HG03097 (cell line): ENCODE results near the gene FRMPD4.

ENCODE experiments used
- ATAC-seq: cut with Tn5 transposase; IDR thresholded peaks from one replicate; pipeline ENCODE4 v1.9.1; 2021; ENCODE audit not compliant: unreplicated experiment, low FRiP score

Gene FRMPD4

DNA sequence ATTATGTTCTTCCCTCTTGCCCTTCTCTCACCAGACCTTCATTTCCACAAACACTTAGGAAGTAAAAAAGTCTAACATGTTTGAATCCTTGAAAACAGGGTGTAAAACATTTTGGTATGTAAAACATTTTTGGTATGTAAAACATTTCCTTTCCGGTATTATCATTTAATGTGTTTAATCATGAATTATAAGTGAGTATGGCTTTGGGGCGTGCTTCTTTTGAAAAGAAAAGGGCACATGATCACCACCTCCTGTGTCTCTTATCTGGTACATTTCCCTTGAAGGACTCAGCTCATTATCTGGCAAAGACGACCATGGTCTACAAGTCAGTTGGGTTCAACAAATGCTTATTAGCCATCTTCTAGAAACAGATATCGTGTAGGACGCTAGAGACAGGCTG, 283.6 kb downstream of the FRMPD4 start:
- no peak for ATAC-seq

DNA sequence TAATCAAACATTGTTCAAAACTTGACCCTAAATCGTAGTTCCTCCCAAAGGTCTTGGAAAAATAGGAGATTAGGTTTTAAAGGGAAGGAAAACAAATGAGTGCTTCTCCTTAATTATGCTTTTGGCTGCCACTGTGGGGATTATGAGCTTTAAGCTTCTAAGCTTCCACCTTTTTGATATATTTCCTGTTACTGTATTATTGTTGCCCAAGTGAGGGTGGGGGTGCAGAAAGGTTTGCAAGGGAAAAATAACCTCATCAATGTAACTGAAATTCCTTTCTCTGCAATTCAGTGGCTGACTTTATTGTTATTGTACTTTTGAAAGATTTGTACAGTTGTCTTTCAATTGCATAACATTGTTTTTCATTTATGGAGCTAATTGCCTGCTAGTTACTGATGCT, 285.1 kb downstream of the FRMPD4 start:
- no peak for ATAC-seq

GRCh38 chrX:12425496-12425895, 287.2 kb downstream of the FRMPD4 start:
- ATAC-seq, result no peak

DNA sequence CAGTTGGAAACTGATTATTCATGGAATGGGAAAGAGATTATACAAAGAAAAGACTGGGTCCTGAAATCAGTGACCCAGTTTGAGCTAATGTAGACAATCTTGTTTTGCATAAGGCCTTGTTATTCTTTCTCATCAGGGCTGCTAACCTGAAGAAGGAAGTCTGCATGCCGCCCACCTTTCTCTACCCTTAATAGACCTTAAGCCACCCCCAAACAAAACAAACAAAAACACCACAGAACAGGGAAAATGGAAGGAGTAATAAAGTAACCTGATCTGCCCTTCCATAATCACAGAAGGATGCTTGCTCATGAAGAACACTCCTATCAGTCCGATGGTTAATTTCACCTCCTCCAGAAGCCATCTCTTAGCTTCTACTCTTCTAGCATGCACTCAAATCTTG, 288.1 kb downstream of the FRMPD4 start:
- no peak for ATAC-seq

DNA sequence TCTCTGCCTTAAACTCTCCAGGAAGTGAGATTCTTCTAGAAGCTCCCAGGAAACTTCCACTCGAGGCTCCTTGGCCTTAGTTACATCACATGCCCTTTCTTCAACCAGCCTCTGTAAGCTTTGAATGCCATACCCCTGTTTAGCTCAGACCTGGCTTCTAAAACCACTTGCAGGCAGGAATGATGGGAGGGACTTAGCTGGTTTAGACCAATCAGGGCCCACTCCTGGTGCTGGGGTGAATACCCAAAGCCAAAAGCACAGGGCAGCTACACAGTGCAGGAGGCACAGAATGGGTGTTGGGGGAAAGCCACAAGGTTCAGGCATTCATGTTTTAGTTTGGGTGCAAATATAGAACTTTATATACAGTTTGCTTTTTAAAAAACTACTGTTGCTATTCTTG, 296.2 kb downstream of the FRMPD4 start:
- ATAC-seq, result no peak

- no peak for ATAC-seq
These were observed 301.1 kb downstream of the FRMPD4 start for GRCh38 chrX:12439416-12439815.

GRCh38 chrX:12440246-12440645, 302.0 kb downstream of the FRMPD4 start:
- no peak for ATAC-seq

DNA sequence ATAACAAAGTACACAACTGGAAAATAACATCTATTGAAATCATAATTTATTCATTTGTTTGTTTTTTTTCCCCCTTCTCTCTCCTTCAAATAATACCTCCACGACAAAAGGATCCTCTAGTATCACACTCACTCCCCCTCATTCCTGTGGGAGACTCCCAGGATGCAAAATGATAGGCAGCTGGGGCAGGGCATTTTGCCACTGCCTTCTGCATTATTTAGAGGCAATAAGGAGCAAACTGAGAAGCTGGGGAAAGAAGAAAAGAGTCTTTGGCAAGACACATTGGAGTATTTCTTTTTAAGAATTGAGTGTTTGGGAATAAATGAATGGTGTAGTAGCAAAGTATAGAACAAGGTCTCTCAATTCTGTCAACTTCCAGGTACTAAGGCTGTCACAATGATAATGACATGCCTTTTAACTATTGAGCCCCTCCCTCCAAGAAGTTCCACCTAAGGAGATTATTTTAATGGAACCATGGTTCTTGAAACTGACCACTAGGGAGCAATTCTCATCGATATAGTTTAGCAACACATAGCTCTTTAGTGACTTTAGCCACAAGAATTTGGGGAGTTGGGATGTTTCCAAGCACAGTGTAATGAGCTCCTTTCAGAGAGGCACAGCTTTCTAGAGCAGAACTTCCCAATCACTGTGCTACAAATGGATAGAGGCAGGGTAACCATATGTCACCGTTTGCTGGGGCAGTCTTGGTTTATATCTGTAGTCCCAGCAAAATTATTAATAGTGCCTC, 303.3 kb downstream of the FRMPD4 start:
- no peak for ATAC-seq

DNA sequence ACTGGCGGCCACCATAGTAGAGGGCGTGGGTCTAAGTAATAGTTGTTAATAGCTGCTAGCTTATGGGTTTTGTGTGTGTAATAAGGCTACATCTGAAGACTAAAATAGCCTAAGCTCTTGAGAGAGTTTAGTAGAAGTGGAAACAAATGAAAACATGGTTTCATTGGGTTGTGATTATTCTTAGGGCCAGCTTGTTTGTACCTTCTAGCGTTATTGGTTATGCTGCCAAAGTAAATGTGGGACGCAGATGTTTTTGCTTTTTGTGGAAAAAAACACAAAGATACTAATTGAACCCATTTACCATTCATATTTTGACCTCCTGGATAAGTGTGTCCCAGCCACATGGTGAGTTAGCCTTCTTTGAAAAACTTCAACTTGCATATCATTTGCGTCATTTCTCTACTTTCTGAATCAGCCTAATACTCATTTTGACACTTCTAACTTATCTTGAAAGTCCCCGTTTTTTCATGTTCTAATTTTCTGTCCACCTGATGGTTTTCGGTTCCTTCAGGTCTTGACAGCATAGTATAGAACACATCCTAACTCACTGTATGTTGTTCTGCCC, 305.3 kb downstream of the FRMPD4 start:
- ATAC-seq, result peak; percentile 84

DNA sequence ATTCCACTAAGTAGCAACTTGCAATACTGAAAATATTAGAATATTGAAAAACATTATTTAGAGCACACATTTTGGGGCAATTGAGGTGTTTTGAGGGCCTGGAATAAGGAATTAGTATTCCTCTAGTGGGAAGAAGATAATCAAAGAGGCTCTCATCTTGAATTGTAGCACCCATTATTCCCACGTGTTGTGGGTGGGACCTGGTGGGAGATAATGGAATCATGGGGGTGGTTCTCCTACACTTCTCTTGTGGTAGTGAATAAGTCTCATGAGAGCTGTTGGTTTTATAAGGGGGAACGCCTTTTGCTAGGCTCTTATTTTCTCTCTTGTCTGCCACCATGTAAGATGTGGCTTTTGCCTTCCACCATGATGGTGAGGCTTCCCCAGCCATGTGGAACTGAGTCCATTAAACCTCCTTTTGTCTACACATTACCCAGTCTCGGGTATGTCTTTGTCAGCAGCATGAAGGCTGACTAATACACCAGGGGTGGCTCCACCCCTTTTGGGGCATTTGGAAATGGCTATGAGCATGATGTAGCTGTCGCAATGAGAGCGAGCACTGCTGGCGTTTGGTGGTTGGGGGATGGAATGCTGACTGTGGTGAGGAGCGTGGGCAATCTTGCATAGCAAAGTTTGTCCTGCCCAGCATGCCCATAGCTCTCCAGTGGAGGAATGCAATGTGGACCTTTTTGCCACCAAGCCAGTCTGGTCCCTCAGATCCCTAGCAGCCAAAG, 308.2 kb downstream of the FRMPD4 start:
- no peak for ATAC-seq

DNA sequence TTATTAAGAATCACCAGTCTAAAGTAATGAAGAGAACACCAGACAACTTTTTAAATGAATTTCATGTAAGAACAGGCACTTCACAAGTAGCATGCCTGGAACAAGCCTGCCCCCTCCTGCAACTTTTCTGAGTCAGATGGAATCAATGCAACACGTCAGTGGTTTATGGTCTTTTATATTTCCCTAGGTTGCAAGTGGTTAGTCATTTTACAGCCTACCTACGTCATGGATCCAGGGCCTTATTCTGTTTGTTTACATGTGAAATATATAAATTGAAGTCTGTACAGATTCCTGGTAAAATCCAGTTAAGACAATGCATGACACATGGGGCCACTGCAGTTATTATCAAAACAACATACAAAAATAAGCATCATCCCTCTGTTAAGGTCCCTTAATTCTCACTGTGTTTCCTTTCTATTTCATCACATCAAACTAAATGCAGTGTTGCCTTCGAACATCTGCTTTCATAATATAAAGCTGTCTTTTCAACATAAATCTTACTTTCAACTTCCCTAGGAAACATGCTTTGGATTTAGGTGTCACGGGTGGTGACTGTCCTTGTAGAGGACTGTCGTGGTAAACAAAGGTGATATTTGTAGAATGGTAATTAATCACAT, 309.3 kb downstream of the FRMPD4 start:
- ATAC-seq, result no peak

GRCh38 chrX:12452268-12452667, 314.0 kb downstream of the FRMPD4 start:
- ATAC-seq, result no peak

DNA sequence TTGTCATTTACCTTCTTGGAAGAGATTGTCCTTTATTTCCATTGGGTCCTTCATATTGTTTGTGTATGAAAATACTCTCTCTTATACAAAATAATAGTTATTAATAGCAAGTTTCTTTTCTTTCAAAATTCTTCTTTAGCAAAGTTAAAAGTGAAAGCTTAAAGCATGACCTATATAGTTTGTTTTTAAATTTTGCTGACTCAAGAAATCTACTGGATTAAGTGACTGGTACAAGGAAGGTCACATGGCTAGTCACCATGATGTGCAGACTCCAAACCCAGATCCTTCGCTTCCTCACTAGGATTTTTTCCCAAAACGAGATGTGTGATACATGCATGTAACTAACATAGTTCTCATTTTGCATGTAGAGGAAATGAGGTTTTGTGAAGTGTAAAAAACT, 322.7 kb downstream of the FRMPD4 start:
- ATAC-seq, result no peak

DNA sequence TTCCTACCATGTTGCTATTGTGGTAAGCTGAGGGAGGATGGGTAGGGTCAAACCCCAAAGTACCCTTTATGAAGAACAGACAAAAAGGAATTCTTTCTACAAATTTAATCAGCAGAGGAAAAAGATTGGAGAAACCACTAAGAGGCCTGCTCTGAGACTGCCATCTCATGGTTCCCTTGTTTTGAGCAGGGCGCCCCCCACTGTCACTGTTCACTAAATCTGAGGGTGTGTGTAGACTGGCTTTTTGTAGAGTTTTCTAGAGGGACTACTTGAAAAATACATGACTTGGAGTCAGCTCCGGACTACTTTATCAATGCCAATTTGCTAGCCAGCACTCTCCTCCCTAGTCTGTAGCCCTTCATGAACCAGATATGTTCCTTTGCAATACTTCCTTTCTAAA, 324.8 kb downstream of the FRMPD4 start:
- ATAC-seq, result no peak

- ATAC-seq, result no peak
These were observed 325.6 kb downstream of the FRMPD4 start for GRCh38 chrX:12463873-12464272.

GRCh38 chrX:12467321-12467720, 329.0 kb downstream of the FRMPD4 start:
- no peak for ATAC-seq

GRCh38 chrX:12469296-12469695, 331.0 kb downstream of the FRMPD4 start:
- no peak for ATAC-seq

GRCh38 chrX:12471061-12471460, 332.8 kb downstream of the FRMPD4 start:
- no peak for ATAC-seq

- ATAC-seq, result no peak
These were observed 342.7 kb downstream of the FRMPD4 start for GRCh38 chrX:12480956-12481355.

GRCh38 chrX:12488220-12488619, 349.9 kb downstream of the FRMPD4 start:
- no peak for ATAC-seq

- no peak for ATAC-seq
These were observed 350.5 kb downstream of the FRMPD4 start for GRCh38 chrX:12488771-12489170.
